Measurements from ENCODE around the gene CCL25. TPM values are rescaled to one million over a fixed set of nuclear protein-coding genes. Genes with fewer than 3 reads are reported as not detected.
"Not testable (repeated sequence)": the region's sequence is repeated elsewhere in the genome, so short reads cannot be mapped to it uniquely, and the experiment has no call there.

Gene CCL25, protein sequence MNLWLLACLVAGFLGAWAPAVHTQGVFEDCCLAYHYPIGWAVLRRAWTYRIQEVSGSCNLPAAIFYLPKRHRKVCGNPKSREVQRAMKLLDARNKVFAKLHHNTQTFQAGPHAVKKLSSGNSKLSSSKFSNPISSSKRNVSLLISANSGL
- not detected for total RNA-seq
- not detected for polyA plus RNA-seq
- long read RNA-seq, donor 1: 0 reads
- long read RNA-seq, donor 2: 0 reads
- long read RNA-seq, donor 3: 0 reads
- long read RNA-seq, donor 4: 0 reads

- H3K4me3 ChIP-seq (ENCODE audit: low read length): no peak within 1 kb of the TSS
- no peak within 1 kb of the TSS for H3K27ac ChIP-seq (ENCODE audit: low read length)
- no peaks in the 10 kb centered on the region for H3K9me3 ChIP-seq (ENCODE audit: control insufficient read depth, low read length)
- no peaks in the 10 kb centered on the region for H3K4me1 ChIP-seq (ENCODE audit: control insufficient read depth, insufficient read depth, low read length)
- no peaks in the 10 kb centered on the region for H3K27me3 ChIP-seq (ENCODE audit: control insufficient read depth, insufficient read depth)
- 68% methylated on average over 7 of the region's 7 CpGs for WGBS
- intact Hi-C loops (cut with DNase I): no loop called here
- no peak for ATAC-seq
- no peak for DNase-seq
These were observed at the start of gene CCL25 for GRCh38 chr19:8052464-8052859. Gene CCL25, plus strand, starts transcription at chr19:8052760. Its CDS starts 290 bp downstream, at chr19:8053050.

DNA sequence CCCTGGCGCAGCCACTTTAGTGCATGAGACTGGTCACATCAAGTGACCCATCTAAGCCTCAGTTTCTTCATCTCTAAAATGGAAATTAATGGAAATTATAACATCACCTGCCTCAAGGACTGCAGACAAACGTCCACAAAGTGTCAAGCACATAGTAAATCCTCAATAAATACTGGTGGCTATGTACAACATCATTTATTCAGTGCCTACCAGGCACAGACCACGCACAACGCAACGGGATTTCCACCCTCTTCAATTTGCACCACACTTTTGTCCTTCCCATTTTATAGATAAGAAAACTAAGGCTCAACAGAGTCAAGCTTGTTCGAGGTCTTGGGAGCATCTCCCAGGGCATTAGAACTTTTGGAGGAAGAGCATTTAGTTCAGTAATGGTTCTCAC lies 48.6 kb upstream of the CCL25 start:
- no peaks in the 10 kb centered on the region for H3K27me3 ChIP-seq (ENCODE audit: control insufficient read depth, insufficient read depth)
- no peak for ATAC-seq
- WGBS: 67% methylated on average over 6 of the region's 6 CpGs
- intact Hi-C loops (cut with DNase I): loop anchor here in 1 of 4 donors (5.0 to 10.0 kb wide), 2 partner anchors 37 to 59 kb away; partner anchors contain the start of gene TIMM44
- peaks cover 16% of the 10 kb centered on the region for H3K4me1 ChIP-seq (ENCODE audit: control insufficient read depth, insufficient read depth, low read length)
- no peak overlapping the region for H3K27ac ChIP-seq (ENCODE audit: low read length)
- no peak for DNase-seq
- no peaks in the 10 kb centered on the region for H3K9me3 ChIP-seq (ENCODE audit: control insufficient read depth, low read length)
- H3K4me3 ChIP-seq (ENCODE audit: low read length): peak overlapping the region; percentile 99

DNA sequence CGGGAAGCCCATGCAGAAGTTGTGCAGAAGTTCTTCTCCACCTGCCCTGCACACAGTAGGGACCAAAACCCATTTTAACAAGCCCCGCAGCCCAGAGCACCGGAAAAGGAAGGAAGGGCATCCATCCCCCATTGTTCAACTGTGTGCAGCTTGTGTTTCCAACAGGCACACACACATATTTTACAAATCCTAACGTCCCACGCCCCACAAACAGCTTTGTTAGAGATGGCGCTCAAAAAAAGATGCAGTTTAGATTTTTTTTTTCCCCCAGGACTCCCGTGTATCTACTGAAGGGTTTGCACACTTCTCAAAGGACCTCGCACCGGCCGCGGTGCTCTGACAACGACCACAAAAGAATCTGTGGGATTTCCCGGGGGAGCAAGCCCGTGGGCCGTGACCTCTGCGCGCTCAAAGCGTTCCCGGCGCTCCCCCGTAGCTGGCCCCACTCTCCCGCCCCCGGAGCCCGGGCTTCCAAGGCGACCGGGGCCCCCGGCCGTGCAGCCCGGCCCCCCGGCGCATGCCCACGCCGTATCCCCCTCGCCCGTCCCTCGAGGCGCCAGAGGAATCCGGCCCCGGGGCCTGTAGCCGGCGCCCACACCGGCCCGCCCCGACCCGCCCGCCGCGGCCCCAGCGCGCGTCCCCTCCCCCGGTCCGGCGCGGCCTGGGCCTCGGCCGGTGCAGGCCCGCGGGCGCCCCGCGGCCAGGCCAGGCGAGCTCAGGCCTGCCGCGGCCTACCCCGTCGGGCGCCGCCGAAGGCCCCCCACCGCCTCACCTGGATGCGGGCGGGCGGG lies 47.6 kb upstream of the CCL25 start:
- under 1% methylated on average over 74 of the region's 74 CpGs for WGBS
- Histone ChIP-seq H3K9me3 (ENCODE audit: control insufficient read depth, low read length) (no peaks in the 10 kb centered on the region), H3K4me3 (ENCODE audit: low read length) (peak overlapping the region; percentile 99), H3K27ac (ENCODE audit: low read length) (no peak overlapping the region), H3K27me3 (ENCODE audit: control insufficient read depth, insufficient read depth) (no peaks in the 10 kb centered on the region), H3K4me1 (ENCODE audit: control insufficient read depth, insufficient read depth, low read length) (peaks cover 16% of the 10 kb centered on the region)
- ATAC-seq (no peak), DNase-seq (peak in 2 of 3 donors; percentile 63 to 69)
- intact Hi-C loops (cut with DNase I): loop anchor here in 2 of 4 donors (5.0 to 10.0 kb wide), 3 partner anchors 33 to 60 kb away; partner anchors contain the start of gene TIMM44 (in 1 of the 2)

- H3K4me3 ChIP-seq (ENCODE audit: low read length): peak within 1 kb of the TSS; percentile 99
- peaks cover 13% of the 10 kb centered on the region for H3K4me1 ChIP-seq (ENCODE audit: control insufficient read depth, insufficient read depth, low read length)
- DNase-seq (peak; percentile 91 to 97 (median 97)), ATAC-seq (peak; percentile 93)
- H3K9me3 ChIP-seq (ENCODE audit: control insufficient read depth, low read length): no peaks in the 10 kb centered on the region
- H3K27ac ChIP-seq (ENCODE audit: low read length): peak within 1 kb of the TSS; percentile 84
- intact Hi-C loops (cut with DNase I): loop anchor here in 2 of 4 donors (5.0 to 10.0 kb wide), 2 partner anchors 33 to 61 kb away; partner anchors contain the start of gene TIMM44 (in 1 of the 2)
- no peaks in the 10 kb centered on the region for H3K27me3 ChIP-seq (ENCODE audit: control insufficient read depth, insufficient read depth)
- WGBS: under 1% methylated on average over 98 of the region's 98 CpGs
These were observed 46.9 kb upstream of the CCL25 start, which contains the start of gene ELAVL1 for GRCh38 chr19:8005534-8006256. Gene ELAVL1, minus strand, starts transcription at chr19:8005641. Its CDS starts 13,826 bp downstream, at chr19:7991815.

DNA sequence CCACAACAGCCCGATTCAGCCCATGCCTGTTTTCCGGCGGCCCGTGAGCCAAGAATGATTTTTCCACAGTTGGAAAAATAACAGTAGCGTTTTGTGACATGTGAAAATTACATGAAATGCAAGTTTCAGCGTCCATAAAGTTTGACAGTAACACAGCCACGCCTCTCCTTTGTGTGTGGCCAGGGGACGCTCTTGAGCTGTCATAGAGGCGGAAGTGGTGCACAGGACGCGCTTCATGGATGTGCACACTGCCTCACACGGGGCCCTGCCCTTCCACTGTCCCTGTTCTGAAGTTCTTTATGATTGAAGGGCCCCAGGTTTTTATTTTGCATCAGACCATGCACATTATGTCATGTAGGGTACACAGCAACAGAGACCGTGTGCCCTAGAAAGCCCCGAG lies 34.8 kb upstream of the CCL25 start:
- no peak for DNase-seq
- 76% methylated on average over 14 of the region's 14 CpGs for WGBS
- intact Hi-C loops (cut with DNase I): no loop called here
- Histone ChIP-seq H3K4me3 (ENCODE audit: low read length) (no peak overlapping the region), H3K9me3 (ENCODE audit: control insufficient read depth, low read length) (no peaks in the 10 kb centered on the region), H3K27ac (ENCODE audit: low read length) (no peak overlapping the region), H3K27me3 (ENCODE audit: control insufficient read depth, insufficient read depth) (no peaks in the 10 kb centered on the region), H3K4me1 (ENCODE audit: control insufficient read depth, insufficient read depth, low read length) (no peaks in the 10 kb centered on the region)
- peak in 1 of 2 donors; percentile 38 for ATAC-seq

GRCh38 chr19:8020681-8021080 lies 31.9 kb upstream of the CCL25 start:
- 72% methylated on average over 9 of the region's 9 CpGs for WGBS
- H3K9me3 ChIP-seq (ENCODE audit: control insufficient read depth, low read length): no peaks in the 10 kb centered on the region
- no peak overlapping the region for H3K27ac ChIP-seq (ENCODE audit: low read length)

DNA sequence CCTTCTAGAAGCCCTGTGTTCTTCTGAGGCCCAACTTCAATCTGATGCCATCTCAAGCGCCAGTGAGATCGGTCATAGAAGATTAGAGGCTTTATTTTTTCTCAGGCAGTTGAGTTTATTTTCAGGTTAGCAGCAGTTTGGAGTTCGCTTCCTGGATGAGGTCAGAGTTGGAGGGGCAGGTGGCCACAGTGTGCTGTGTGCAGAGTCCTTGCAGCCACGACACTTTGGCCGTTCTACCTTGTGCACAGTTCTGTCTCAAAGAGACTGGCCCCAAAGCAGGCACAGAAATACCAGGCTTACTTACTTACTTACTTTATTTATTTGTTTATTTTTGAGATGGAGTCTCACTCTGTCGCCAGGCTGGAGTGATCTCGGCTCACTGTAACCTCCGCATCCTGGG lies 31.2 kb upstream of the CCL25 start:
- H3K27ac ChIP-seq (ENCODE audit: low read length): no peak overlapping the region
- DNase-seq (no peak), ATAC-seq (no peak)
- intact Hi-C loops (cut with DNase I): no loop called here
- H3K4me1 ChIP-seq (ENCODE audit: control insufficient read depth, insufficient read depth, low read length): no peaks in the 10 kb centered on the region
- H3K27me3 ChIP-seq (ENCODE audit: control insufficient read depth, insufficient read depth): no peaks in the 10 kb centered on the region
- WGBS: 89% methylated on average over 8 of the region's 8 CpGs
- H3K9me3 ChIP-seq (ENCODE audit: control insufficient read depth, low read length): no peaks in the 10 kb centered on the region
- H3K4me3 ChIP-seq (ENCODE audit: low read length): no peak overlapping the region

More at GRCh38 chr19:8020681-8021080, 31.9 kb upstream of the CCL25 start:
- no peak for DNase-seq
- ATAC-seq: no peak
- H3K4me1 ChIP-seq (ENCODE audit: control insufficient read depth, insufficient read depth, low read length): no peaks in the 10 kb centered on the region
- intact Hi-C loops (cut with DNase I): no loop called here
- no peak overlapping the region for H3K4me3 ChIP-seq (ENCODE audit: low read length)
- no peaks in the 10 kb centered on the region for H3K27me3 ChIP-seq (ENCODE audit: control insufficient read depth, insufficient read depth)

GRCh38 chr19:8022275-8022674 lies 30.3 kb upstream of the CCL25 start:
- intact Hi-C loops (cut with DNase I): no loop called here
- no peaks in the 10 kb centered on the region for H3K27me3 ChIP-seq (ENCODE audit: control insufficient read depth, insufficient read depth)
- no peaks in the 10 kb centered on the region for H3K4me1 ChIP-seq (ENCODE audit: control insufficient read depth, insufficient read depth, low read length)
- no peak for DNase-seq
- H3K27ac ChIP-seq (ENCODE audit: low read length): no peak overlapping the region
- no peak overlapping the region for H3K4me3 ChIP-seq (ENCODE audit: low read length)
- WGBS: 79% methylated on average over 13 of the region's 13 CpGs
- no peaks in the 10 kb centered on the region for H3K9me3 ChIP-seq (ENCODE audit: control insufficient read depth, low read length)
- no peak for ATAC-seq

DNA sequence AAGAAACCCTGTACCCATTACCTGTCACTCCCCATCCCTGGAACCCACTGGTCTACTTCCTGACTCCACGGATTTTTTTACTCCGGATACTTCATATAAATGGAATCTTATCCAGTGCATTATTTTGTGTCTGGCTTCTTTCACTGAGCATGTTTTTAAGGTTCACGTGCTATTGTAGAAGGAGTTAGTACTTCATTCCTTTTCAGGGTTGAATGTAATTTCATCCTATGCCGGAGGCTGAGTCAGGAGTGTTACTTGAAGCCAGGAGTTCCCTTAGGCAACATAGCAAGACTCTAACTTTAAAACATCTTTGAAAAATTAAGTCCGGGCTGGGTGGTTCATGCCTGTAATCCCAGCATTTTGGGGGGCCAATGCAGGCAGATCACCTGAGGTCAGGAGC lies 29.2 kb upstream of the CCL25 start:
- H3K27ac ChIP-seq (ENCODE audit: low read length): no peak overlapping the region
- no peaks in the 10 kb centered on the region for H3K9me3 ChIP-seq (ENCODE audit: control insufficient read depth, low read length)
- intact Hi-C loops (cut with DNase I): no loop called here
- WGBS: 86% methylated on average over 5 of the region's 5 CpGs
- H3K4me1 ChIP-seq (ENCODE audit: control insufficient read depth, insufficient read depth, low read length): no peaks in the 10 kb centered on the region
- H3K4me3 ChIP-seq (ENCODE audit: low read length): no peak overlapping the region
- H3K27me3 ChIP-seq (ENCODE audit: control insufficient read depth, insufficient read depth): no peaks in the 10 kb centered on the region
- DNase-seq (no peak), ATAC-seq (no peak)

- H3K27ac ChIP-seq (ENCODE audit: low read length); ATAC-seq; H3K9me3 ChIP-seq (ENCODE audit: control insufficient read depth, low read length); DNase-seq; intact Hi-C loops (cut with DNase I); H3K4me3 ChIP-seq (ENCODE audit: low read length); H3K4me1 ChIP-seq (ENCODE audit: control insufficient read depth, insufficient read depth, low read length); H3K27me3 ChIP-seq (ENCODE audit: control insufficient read depth, insufficient read depth): not testable (repeated sequence)
- 95% methylated on average over 3 of the region's 3 CpGs for WGBS
These were observed 28.3 kb upstream of the CCL25 start for GRCh38 chr19:8024256-8024655.
